Vagina (tissue), 2 donors: ENCODE results near the gene ROPN1B.

Experiments used
- CTCF ChIP-seq, 3 experiments: fragments of 450-650 bp in 2 of 3; fragments of 200-600 bp in 1 of 3; sonication (generic) in 1 of 3; IDR thresholded peaks; one replicate each; pipeline ENCODE4 v1.5.1; 2017 to 2019; ENCODE audit warnings: antibody characterized with exemption in 3 of 3, mild to moderate bottlenecking in 2 of 3, moderate library complexity in 2 of 3
- POLR2A ChIP-seq, 2 donors: fragments of 450-650 bp; IDR thresholded peaks; one replicate each; pipeline ENCODE4 v1.6.1; 2017; ENCODE audit warnings: antibody characterized with exemption in 2 of 2, mild to moderate bottlenecking in 2 of 2, moderate library complexity in 2 of 2
- POLR2AphosphoS5 ChIP-seq, 2 donors: sonication (generic); formaldehyde crosslinking; IDR thresholded peaks; one replicate each; pipeline ENCODE4 v1.9.0; 2017; ENCODE audit warnings: antibody characterized with exemption in 2 of 2, mild to moderate bottlenecking in 2 of 2, low read depth in 1 of 2; ENCODE audit not compliant: insufficient read depth in 1 of 2

GRCh38 chr3:126029241-126029640 lies 60.3 kb downstream of the ROPN1B start:
- TF ChIP-seq POLR2A (IDR thresholded peaks at IDR 0.05) = no peak
- no peak for TF ChIP-seq CTCF (IDR thresholded peaks at IDR 0.05)
- no peak for TF ChIP-seq POLR2AphosphoS5 (IDR thresholded peaks at IDR 0.05; ENCODE audit: insufficient read depth in 1 of 2, low read depth in 1 of 2)
